Measurements from ENCODE around the gene FKBP14. TPM values are rescaled to one million over a fixed set of nuclear protein-coding genes. Genes with fewer than 3 reads are reported as not detected.
"Not testable (repeated sequence)": the region's sequence is repeated elsewhere in the genome, so short reads cannot be mapped to it uniquely, and the experiment has no call there.

The FKBP14 gene
- total and polyA plus RNA-seq, 2 donors = 9.1 to 79.1 TPM

DNA sequence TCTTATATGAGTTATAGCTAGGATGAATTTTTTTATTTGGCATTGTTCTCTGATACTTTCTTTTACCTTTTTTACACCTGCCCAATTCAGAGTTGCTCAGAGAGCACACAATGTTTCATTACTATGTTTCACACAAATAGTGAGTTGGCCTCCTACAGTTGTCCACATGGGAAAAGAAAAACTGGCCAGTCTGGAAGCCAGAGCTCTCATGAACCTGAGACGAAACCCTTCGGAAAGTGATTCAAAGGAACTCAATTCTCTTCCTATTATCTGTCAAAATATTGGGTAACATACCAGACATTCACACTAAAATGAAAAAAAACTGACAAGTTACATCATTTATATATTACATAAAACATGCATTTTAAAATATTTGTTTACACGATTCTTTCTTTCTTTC is 52.2 kb downstream of the FKBP14 start:
- Histone ChIP-seq H3K27ac (ENCODE audit: low read depth) (no peak overlapping the region), H3K4me1 (ENCODE audit: insufficient read depth) (no peaks in the 10 kb centered on the region), H3K4me3 (ENCODE audit: low read depth, low read length) (no peak overlapping the region), H3K36me3 (ENCODE audit: insufficient read depth) (no peaks in the 10 kb centered on the region)
- DNase-seq (ENCODE audit: extremely low spot score) = no peak
- 94% methylated on average over 3 of the region's 3 CpGs for WGBS

DNA sequence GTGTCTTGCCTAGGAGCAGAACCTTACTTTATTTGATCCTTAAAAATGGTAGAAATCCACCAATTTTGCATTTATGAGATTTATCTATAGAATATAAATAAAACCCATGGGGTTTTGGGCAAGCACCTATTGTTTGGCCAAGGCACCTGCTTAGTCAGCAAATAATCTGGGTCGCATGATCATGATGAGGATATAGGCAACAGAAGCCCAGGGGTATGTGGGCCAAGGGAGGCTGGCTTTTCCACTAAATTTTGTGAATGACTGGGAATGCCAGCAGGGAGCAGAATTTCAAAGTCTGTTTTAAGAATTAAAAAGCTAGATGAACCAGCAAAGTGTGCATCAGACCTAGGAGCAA is 54.2 kb downstream of the FKBP14 start:
- H3K36me3 ChIP-seq (ENCODE audit: insufficient read depth) = no peaks in the 10 kb centered on the region
- no peak overlapping the region for H3K27ac ChIP-seq (ENCODE audit: low read depth)
- H3K4me1 ChIP-seq (ENCODE audit: insufficient read depth) = no peaks in the 10 kb centered on the region
- 93% methylated on average over 1 of the region's 1 CpG for WGBS
- no peak overlapping the region for H3K4me3 ChIP-seq (ENCODE audit: low read depth, low read length)
- no peak for DNase-seq (ENCODE audit: extremely low spot score)

DNA sequence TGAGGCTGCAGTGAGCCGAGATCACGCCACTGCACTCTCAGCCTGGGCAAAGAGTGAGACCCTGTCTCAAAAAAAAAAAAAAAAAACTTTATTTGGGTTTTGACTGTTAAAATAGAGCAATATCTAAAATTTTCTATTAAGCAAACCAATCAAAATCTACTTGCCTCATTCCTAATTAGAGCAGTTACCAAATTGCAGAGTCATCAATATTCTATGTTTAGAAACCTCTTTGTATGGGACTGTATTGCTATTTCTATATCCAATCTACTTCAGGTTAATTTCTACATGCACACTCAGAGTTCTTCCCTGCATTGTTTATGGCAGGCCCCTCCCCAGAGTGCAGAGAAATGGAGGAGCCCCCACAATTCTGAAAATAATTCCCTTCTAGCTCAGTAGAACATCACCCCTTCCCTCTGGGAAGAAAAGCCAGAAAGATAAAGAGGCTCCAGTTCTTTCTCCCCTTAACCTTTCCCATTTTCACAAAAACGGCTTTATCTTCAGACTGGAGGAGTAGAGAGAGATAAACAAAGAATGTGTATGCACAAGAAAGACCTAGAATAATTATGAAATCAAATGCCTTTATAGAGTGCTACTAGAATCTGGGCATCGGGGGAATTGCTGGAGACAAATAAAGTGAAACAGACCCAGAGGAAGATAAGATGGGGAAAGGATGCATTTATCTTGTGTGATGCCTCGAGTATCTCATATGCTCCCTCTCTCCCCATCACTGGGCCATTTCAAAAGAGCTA is 54.8 kb downstream of the FKBP14 start:
- Histone ChIP-seq H3K36me3 (ENCODE audit: insufficient read depth) (no peaks in the 10 kb centered on the region), H3K4me3 (ENCODE audit: low read depth, low read length) (no peak overlapping the region), H3K4me1 (ENCODE audit: insufficient read depth) (no peaks in the 10 kb centered on the region), H3K27ac (ENCODE audit: low read depth) (no peak overlapping the region)
- WGBS = 68% methylated on average over 5 of the region's 5 CpGs
- no peak for DNase-seq (ENCODE audit: extremely low spot score)

DNA sequence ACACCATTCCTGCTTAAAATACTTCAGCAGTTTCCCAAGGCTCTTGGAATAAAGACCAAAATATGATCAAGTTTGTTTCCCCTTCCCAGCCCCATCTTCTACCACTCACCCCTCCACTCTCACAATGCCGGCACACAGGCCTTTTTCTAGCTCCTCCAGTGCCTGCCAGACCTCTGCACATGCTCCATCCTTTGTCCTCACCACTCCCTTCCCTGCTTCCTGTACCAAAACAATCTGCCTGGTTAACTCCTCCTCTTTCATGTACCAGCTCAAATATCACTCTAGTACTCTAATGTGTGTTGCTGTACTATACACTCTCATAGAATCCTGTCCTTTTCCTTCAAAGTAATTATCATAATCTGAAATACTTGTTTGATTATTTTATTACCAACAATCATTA is 56.3 kb downstream of the FKBP14 start:
- Histone ChIP-seq H3K36me3 (ENCODE audit: insufficient read depth) (no peaks in the 10 kb centered on the region), H3K27ac (ENCODE audit: low read depth) (no peak overlapping the region), H3K4me3 (ENCODE audit: low read depth, low read length) (no peak overlapping the region), H3K4me1 (ENCODE audit: insufficient read depth) (no peaks in the 10 kb centered on the region)
- WGBS = 81% methylated on average over 1 of the region's 1 CpG
- DNase-seq (ENCODE audit: extremely low spot score) = no peak

DNA sequence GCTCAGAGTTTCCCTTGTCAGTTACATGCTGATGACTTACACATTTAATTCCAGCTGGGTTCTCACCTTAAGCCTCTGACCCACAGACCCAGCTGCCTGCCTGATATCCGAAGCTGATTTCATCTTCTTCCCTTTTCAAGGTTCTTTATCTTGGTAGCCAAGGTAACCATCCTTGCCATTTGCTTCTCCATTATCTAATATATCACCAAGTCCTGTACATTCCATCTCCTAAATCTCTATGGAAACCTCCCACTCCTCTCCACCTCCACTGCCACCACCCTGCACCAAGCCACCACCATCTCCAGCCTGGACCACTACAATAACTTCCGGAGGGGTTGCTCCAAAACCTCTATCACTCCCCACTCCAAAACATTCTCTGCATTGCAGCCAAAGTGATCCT is 56.8 kb downstream of the FKBP14 start:
- H3K36me3 ChIP-seq (ENCODE audit: insufficient read depth) = no peaks in the 10 kb centered on the region
- H3K4me1 ChIP-seq (ENCODE audit: insufficient read depth) = no peaks in the 10 kb centered on the region
- 78% methylated on average over 2 of the region's 2 CpGs for WGBS
- no peak overlapping the region for H3K4me3 ChIP-seq (ENCODE audit: low read depth, low read length)
- H3K27ac ChIP-seq (ENCODE audit: low read depth) = no peak overlapping the region
- DNase-seq (ENCODE audit: extremely low spot score) = no peak

DNA sequence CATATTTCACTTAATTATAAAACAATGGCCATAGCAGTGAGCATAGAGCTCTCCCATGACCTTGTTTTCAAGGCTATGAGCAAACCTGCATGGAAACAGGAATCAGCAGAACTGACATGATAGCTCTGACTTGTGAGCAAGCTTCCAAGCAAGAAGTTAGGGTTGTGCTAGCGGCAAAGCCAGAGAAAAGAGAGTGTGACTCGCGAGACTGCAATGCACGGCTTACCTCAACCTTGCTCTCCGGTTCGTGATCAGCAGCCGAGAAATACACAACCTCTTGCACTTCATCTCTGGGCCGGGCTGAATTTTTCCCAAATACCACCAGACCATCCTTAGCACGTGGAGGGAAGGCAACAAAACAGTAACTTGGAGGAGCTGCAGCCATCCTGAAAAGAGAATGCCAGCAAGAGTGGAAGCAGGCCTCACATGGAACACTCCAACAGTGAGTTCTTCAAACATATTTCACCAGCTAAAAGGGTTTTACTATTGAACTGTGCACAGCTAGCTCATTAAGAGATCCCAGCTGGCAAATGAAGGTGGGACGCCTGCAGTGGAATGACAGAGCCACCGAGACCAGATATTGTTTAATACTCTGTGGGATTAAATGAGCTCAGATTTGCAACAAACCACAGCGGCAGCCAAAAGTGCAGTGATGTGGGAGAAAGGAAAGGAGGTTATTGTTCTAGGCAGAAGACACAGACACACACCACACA is 57.7 kb downstream of the FKBP14 start:
- WGBS = 64% methylated on average over 12 of the region's 12 CpGs
- no peak for DNase-seq (ENCODE audit: extremely low spot score)
- Histone ChIP-seq H3K4me3 (ENCODE audit: low read depth, low read length) (no peak overlapping the region), H3K36me3 (ENCODE audit: insufficient read depth) (no peaks in the 10 kb centered on the region), H3K4me1 (ENCODE audit: insufficient read depth) (no peaks in the 10 kb centered on the region), H3K27ac (ENCODE audit: low read depth) (no peak overlapping the region)

DNA sequence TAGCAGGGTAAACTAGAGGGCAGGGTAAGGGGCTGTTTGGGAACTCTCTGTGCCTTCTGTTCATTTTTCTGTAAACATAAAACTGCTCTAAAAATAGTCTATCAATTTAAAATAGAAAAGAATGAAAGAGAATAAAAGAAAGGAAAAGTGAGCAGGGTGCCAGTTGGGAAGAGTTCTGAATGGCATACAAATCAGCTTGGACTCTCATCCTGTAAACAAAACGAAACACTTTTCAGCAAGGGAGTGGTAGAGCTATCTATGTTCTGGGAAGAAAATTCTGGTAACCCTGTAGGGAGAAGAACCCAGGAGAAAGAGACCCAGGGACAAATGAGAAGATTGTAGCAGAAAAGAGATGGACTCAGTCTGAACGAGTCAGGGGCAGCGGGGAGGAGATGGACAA is 61.5 kb downstream of the FKBP14 start:
- Histone ChIP-seq H3K27ac (ENCODE audit: low read depth) (no peak overlapping the region), H3K36me3 (ENCODE audit: insufficient read depth) (no peaks in the 10 kb centered on the region), H3K4me1 (ENCODE audit: insufficient read depth) (no peaks in the 10 kb centered on the region), H3K4me3 (ENCODE audit: low read depth, low read length) (no peak overlapping the region)
- 73% methylated on average over 3 of the region's 3 CpGs for WGBS
- DNase-seq (ENCODE audit: extremely low spot score) = no peak

DNA sequence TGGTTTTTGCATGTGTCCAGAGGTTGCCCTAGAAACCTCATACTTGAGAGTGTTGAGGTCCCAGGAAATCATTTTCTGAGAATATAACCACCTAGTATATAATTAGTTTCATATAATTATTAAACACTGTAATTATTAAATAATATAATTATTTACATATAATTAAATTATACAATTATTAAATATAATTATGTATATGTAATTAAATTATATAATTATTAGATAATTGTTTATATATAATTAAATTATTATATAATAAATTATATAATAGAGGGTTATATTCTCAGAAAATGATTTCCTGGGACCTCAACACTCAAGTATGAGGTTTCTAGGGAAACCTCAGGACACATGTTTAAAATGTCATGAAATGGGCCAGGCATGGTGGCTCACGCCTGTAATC is 64.5 kb downstream of the FKBP14 start:
- DNase-seq (ENCODE audit: extremely low spot score) = no peak
- Histone ChIP-seq H3K27ac (ENCODE audit: low read depth) (no peak overlapping the region), H3K4me1 (ENCODE audit: insufficient read depth) (no peaks in the 10 kb centered on the region), H3K4me3 (ENCODE audit: low read depth, low read length) (no peak overlapping the region), H3K36me3 (ENCODE audit: insufficient read depth) (peaks cover 2% of the 10 kb centered on the region)
- WGBS = 96% methylated on average over 1 of the region's 1 CpG

DNA sequence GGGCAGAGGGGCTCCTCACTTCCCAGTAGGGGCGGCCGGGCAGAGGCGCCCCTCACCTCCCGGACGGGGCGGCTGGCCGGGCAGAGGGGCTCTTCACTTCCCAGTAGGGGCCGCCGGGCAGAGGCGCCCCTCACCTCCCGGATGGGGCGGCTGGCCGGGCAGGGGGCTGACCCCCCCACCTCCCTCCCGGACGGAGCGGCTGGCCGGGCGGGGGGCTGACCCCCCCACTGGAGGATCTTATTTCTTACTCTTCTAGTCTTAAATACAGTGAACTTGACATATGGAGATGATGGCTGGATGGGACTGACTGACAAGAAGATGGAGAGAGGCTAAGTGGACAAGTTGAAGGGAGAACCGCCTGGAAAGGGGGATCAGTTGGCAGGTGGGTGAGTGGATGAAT is 64.9 kb downstream of the FKBP14 start:
- not testable (repeated sequence) for H3K27ac ChIP-seq (ENCODE audit: low read depth); H3K36me3 ChIP-seq (ENCODE audit: insufficient read depth); H3K4me1 ChIP-seq (ENCODE audit: insufficient read depth); H3K4me3 ChIP-seq (ENCODE audit: low read depth, low read length); DNase-seq (ENCODE audit: extremely low spot score)
- over 99% methylated on average over 15 of the region's 19 CpGs for WGBS

Other genes with a start within 250 kb of the FKBP14 start
- gene WIPF3, start 220.2 kb downstream of the FKBP14 start, total RNA-seq = 0.95 TPM
- gene WIPF3, start 220.2 kb downstream of the FKBP14 start, polyA plus RNA-seq = 3.4 TPM
- 44.5 TPM for gene SCRN1, start 36.9 kb downstream of the FKBP14 start, total RNA-seq
- 39.6 TPM for gene SCRN1, start 36.9 kb downstream of the FKBP14 start, polyA plus RNA-seq
- gene PLEKHA8, start 1.7 kb upstream of the FKBP14 start, total RNA-seq = 21.3 TPM
- 4.6 TPM for gene PLEKHA8, start 1.7 kb upstream of the FKBP14 start, polyA plus RNA-seq
- 55.6 TPM for gene MTURN, start 108.3 kb upstream of the FKBP14 start, total RNA-seq
- 55.6 TPM for gene MTURN, start 108.3 kb upstream of the FKBP14 start, polyA plus RNA-seq

Data from urinary bladder (tissue), 4 donors.